GM21529 (cell line): ENCODE data around the gene INPP4B.

Experiments used
- ATAC-seq: cut with Tn5 transposase; IDR thresholded peaks from one replicate; pipeline ENCODE4 v1.9.1; 2021; ENCODE audit not compliant: unreplicated experiment

INPP4B gene

DNA sequence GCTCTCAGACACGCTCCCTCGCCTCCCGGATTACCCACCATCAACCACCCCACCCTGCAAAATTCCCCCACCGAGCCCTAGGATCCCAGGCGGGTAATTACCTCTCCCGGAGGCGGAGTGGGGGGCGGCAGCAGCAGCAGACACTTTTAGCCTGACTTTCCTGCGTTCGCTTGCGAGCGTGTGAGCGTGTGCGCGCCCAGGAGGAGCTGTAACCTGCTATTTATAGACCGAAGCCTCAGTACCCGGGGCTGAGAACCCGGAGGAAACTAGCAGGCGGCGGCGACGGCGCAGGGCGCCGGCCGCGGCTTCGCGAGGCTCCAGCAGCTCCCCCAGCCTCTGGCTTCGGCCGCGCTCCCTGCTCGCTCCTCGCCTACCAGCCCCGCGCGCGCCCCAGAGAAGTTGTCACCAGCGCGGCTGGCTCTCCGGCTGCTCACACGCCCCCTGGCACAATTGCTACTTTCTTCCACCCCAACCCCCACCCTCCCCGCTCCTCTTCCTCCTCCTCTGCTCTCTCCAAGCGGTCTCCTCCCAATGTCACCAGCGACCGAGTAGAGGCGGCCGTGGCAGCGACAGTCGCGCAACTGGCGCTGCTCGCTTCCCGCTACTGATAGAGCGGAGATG is at the start of gene INPP4B:
Gene INPP4B (minus strand): TSS at position 194 of the 621 bp plus-strand sequence.
- no peak for ATAC-seq

DNA sequence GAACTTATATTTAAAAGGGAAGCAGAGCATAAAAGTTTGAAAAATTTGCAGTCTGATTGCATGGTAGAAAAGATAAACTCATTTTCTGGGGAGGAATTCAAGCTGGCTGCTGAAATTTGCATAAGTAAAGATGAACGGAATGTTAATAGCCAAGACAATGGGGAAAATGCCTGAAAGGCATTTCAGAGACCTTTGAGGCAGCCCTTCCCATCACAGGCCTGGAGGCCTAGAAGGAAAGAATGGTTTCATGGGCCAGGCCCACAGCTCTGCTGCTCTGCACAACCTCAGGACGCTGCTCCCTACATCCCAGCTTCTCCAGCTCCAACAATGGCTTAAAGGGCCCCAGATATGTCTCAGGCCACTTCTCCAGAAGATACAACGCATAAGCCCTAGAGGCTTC is 46.9 kb upstream of the INPP4B start:
- ATAC-seq, result no peak

DNA sequence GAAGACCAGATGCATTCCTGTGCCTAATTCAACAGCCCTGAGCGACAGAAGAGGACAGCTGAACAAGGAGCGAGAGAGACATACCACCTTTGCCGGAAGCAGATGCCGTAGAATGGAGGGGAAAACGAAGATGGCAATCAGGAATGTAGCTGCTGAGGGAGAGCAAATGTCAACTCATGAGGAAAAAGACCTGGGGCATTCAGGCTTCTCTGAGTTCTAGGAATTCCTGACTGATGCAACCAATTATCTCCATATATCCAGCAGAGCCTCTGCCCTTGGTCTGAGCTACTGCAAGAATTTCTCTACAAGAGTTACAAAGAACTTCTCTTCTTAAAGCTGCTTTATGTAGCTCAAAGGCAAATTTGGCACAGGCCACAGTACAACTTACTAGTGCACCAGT is 40.5 kb upstream of the INPP4B start:
- ATAC-seq, result no peak

DNA sequence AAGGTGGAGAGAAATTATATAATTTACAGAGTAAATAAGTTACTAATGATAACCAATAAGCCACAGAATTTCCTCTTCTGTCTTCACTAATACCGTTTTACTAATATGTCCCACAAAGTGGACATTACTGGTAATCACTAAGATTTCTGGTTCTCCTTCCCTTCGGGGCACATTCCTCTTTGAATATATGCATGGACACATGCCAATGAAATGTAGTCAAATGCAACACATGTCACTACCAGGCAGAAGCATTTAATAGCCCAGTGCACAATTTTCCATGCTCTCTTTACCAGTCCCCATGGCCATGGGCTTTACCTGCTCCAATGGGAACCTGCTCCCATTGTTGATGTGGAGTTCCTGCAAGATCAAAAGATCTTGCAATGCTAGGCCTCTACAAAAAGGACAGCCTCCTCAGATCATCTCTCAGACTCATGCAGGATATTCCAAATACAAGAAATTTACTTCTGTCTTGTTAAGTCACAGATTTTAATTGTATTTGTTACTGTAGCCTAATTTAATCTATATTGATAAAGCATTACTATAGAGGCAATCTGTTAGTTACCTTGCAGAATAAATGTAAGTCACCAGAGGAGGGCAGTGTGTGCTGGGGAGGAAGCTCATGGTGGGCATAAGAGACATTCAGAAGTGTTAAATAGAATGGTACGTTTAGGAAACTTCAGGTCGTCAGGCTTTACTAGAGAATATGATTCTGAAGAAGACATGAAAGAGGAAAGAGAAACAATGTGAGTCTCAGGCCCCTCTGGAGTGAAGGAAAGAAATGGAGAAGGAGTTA is 37.1 kb upstream of the INPP4B start:
- no peak for ATAC-seq

DNA sequence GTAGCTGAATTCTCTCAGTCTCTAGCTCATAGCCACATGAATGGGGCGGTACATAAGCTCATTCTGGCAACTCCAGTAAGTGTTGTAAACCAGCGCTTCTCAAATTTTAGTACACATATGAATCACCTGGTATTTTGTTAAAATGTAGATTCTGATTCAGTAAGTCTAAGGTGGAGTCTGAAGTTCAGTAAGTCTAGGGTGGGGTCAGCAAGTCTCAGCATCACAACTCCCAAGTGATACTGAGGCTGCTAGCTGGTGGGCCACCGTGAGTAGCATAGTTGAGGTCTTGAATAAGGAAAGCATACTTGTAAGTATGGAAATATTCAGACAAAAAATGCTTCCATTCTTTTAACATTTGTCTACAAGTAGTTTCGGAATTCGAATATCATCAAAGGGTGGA is 36.1 kb upstream of the INPP4B start:
- no peak for ATAC-seq

DNA sequence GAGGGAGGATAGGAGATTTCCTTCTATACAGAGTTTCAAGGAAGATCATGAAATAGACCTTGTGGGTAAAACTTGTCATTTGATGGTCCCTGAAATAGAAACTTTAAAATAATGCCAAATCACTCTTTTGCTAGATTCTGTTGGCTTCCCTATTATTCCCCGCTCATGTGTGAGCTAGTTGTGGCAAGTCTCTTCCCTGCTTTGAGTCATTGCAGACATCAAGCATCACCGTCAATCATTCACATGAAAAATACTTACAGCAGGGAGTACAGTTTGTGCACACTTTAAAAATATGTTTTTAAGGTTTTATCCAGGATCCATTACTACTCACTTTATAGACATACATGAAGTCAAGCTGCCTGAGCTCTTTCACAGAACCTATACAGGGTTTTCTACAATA is 35.2 kb upstream of the INPP4B start:
- ATAC-seq, result no peak

DNA sequence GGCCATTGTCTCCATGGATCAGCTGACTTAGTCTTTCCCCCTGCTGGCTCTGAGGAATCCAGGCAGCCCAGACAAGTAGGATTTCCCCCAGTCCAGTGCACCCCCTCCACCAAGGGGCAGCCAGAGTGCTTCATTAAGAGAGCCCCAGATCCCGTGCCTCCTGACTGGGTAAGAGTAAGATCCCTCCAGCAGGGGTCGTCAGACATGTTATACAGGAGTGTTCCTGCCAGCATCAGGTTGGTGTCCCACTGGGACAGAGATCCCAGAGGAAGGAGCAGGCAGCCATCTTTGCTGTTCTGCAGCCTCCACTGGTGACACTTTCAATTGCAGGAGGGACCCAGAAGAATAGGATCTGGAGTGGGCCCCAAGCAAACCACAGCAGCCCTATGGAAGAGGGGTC is 29.0 kb upstream of the INPP4B start:
- ATAC-seq, result no peak

DNA sequence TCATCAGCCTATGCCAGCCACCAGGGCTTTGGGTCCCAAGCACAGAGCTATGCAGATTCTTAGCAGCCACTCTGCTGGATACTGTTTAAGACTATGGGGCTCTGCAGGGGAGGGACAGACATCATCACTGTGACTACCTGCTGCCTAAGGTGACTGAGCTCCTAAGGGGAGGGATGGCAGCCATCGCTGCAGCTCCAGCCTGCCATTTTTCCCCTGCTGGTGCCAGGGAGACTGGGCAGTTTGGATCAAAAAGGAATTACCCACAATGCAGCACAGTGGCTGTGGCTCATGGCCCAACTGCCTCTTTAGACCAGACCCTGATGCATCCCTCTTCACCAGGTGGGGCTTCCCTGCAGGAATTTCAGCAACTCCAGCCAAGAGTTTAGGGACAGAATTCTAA is 28.6 kb upstream of the INPP4B start:
- no peak for ATAC-seq

DNA sequence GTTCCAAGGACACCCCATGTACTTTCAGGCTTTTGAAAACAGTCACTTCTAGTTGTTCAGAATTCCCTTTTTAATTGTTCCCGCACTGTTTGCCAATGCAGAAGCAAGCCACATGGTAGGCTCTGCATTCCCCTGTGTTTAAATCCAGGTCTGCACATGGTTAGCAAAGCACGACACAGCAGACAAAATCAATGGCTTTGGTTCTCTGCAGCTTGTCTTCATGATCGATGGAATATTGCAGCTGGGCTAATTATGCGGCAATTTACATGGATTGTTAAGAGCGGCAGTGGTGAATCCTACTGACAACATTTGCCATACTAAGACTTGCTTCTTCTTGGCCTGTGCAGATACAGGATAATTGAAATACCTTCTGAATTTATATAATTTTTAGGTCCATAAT is 20.6 kb upstream of the INPP4B start:
- ATAC-seq, result no peak

DNA sequence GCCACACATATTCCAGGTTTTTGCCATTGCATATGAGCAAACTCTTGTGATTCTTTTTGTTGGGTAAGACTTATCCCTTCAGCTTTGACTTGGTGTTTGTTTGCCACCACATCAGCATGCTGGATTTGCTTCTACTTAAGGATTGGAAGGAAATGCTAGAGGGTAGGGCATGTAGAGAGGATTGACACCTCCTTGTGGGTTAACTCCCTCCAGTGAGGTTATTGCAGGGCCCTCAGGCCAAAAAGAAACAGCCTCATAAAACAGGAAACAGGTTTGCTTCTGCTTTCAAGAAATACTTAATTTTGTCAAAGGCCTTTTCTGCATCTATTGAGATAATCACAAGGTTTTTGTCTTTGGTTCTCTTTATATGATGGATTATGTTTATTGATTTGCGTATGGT is 15.2 kb upstream of the INPP4B start:
- ATAC-seq, result no peak

DNA sequence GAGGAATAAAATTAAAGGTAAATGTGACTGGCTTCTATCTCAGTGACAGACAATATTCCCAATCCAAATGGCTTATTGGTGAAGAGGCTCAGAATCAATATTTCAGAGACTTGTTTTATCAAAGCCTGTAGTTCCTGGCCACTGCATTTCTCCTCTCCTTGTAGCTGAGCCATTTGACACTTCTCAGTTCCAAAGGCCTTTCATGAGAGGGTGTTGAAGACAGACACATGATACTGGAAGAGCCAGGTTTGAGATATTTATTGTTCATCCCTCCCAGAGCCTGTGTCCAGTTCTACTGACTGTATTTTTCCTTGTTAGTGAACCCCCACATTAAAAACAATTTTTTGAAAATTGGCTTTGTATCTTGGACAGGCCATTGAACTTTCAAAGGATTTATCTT is 12.9 kb upstream of the INPP4B start:
- ATAC-seq, result no peak

DNA sequence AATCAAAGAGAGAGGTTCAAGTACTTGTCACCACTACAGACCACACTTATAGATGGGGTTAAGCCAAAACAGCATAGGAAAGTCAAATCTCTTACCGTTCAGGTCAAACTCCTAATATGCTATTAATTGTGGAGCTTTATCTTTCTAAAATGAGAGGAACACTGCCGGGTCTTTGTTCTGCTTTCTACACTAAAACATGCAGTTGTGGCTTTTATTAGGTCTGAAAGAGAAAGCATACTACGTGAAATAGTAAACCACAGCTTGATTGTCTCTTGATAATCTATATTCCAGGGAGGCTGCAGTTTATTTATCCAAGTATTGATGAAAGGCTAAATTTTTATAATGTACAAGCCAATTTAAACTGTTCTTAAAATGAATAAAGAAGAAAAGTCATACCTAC is 12.3 kb upstream of the INPP4B start:
- no peak for ATAC-seq

DNA sequence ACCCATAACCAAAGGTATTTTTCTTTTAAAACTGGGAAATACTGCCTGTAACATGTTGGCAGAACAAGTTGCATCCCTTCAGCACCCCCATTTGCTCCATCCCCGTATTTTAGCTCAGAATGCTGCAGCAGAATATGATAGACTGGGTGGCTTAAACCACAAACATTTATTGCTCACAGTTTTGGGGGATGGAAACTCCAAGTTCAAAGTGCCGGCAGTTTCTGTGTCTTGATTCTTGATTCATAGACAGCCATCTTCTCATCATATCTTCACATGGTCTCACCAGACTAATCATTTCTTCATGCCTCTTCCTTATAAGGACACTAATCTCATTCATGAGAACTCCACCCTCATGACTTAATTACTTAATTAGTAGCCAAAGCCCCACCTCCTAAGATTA is 10.5 kb upstream of the INPP4B start:
- no peak for ATAC-seq

DNA sequence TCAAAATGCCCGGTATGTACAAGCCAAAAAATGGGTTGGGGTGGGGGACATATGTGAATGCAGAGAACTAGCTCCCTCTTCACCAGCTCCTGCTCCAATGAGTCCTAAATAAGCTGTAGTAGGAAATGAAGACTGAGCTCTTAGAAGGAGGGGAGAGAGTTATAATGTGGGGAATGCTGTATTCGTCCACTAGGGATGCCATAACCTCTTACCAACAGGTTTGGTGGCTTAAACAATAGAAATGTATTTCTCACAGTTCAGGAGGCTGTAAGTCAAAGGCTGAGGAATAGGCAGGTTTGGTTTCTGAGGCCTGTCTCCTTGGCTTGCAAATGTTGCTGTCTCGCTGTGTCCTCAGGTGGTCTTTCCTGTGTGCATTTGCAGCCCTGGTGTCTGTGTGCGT is 4.4 kb upstream of the INPP4B start:
- ATAC-seq, result no peak

DNA sequence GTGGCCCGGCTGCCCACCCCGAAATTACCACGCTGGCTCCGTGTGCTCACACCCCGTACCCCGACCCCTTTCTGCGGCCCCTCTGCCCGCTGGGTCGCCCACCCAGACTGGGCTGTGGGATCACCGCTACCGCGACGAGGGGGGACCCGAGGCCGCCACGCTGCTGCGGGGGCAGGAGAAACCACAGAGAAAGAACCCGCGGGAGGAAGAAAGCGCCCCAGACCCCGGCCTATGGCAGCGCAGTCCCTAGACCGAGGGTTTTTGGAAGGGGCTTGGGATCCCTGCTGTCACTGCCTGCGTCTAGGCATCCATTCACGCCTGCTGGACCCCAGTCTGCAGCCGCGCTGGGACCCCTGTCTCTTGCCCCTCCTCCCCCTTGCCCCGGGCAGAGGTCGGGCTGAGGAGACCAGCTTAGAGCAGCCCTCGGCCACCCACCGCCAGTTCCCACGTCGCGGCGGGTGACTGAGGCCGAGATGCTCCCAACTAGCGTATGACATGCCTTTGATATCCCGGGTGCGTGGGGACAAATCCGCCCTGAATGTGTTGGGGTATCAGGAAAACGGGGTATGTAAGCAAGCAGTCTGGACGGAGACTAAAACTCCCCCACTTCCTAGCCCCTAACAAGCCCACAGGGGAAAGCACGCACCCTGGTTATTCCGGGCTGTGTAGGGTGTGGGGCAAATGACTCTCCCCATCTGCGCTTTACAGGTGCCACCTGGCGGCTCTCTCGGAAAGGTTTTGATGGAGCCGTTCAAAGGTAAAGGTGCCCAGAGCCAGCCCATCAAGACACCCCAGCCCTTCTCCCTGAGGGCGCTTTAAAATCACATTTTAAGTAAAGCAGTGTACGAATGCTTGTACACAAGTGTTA is 862 bp upstream of the INPP4B start:
- peak; percentile 68 for ATAC-seq

DNA sequence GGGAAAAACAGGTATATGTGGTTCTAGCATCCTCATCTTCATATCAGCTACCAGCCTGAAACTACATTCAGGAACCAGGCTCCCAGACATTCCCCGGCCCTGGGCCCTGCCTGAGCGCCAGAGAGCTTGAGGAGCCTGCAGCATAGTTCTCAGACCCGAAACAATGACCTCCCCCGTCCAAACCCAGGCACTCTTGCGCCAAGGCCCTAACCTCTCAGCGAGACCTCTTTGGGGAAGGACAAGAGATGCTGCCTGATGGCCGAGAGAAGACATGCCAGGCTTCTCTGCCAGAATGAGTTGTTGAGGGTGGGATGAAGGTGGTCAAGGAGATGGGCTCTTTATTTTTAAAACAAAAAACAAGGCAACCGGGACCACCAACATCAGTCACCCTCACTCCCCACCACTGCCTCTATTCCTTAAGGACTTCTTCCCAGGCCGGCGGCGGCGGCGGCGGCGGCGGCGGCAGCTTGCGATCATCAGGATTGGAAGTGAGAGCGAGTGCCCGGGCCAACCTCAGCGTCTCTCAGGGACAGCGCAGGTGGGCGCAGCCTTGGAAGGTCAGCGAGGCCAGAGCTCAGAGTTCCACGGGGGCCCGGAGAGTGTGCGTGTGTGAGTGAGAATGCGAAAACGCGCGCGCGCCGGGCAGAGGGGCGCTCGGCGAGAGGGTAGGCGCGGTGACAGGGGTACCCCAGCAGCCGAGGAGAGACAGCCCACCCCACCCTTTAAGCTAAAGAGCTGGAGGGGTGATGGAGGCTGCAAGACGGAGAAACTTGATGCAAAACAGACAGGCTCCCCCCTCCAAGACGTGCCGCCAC is 601 bp downstream of the INPP4B start:
- ATAC-seq, result no peak

DNA sequence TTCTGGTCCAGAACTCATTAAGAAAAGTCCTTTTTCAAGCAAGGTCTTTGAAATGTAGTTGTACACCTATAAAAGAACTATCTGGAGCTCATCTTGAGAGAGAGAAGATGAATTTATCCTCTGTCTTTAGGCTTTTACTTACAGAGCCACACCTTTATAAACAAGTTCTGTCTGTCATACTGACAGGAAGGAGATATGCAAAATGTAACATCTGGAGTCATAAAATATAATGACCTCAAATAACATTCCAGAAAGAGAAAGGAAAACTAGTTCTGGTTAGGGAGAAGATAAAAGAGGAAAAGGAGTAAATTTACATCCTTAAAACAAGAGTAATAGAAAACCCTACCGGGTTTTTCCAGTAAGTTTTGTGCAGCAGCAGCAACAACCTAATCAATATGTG is 1.3 kb downstream of the INPP4B start:
- no peak for ATAC-seq

DNA sequence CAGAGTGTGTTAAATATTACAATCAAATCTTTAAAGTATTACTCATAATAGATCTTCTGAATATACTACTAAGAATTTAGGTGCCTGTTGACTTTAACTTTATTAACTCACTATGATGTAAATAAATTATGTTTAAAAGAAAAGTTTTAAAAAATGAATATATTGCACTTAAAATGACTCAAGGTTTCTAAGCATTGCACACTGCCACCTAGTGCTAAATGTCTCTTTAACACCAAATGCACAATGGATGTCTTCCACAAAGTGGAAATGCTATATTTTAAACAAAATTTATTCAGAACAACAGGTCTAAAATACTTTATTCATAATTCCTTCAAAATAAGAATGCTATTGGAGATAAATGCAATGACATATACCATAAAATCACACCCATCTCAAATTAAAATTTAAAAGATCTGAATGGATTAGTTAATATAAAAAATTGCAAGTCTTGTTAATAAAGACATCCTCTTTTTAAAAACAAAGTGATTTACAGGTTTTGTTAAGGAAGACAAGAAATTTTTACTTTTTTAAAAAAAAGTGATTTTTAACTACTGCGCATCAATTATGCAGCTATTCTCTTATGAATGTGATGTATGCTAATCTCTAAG is 5.5 kb downstream of the INPP4B start:
- peak; percentile 55 for ATAC-seq

DNA sequence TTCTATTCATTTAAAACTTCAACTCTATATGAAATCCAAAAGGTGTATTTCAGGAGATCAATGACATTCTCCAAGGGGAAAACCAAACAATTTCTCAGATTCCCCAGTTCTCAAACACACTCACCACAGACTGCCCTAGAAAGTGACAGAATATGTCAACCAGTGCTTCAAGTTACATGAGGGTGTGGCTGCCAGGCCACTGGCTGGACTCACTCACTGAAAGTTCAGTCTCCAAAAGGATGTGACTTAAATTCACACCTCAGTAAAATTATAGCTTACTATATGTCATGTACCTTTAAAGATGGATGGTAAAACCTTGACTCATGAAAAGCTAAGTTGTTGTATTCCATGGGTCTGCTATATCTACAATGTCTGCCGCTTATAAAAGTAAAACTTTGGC is 7.3 kb downstream of the INPP4B start:
- ATAC-seq, result no peak

DNA sequence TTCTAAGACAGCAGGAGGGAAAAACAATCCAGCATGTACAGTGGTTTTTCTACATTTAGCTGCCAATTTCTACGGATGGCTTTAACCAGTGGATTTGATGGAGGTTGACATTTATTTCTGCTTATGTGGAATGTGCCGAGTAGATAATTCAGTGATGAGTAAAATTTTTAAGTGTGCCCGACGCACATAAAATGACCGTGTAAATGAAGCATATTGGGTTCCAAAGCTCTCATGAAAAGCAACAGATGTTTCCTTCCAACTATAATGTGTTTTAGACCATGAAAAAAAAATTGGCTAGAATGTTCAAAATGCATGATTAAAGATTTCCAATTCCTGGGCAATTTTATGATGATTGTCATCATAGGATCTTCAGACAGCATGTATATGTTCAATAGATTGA is 14.1 kb downstream of the INPP4B start:
- ATAC-seq, result no peak
